GM12878 (cell line): Measurements from ENCODE around the gene FBXL19. TPM values are rescaled to one million over a fixed set of nuclear protein-coding genes. Genes with fewer than 3 reads are reported as not detected.

Source experiments
- ATAC-seq: fragments of 200-7000 bp; cut with Tn5 transposase; 3 replicates; pipeline ENCODE4 v1.9.1; 2020; ENCODE audit warnings: mild to moderate bottlenecking, moderate library complexity
- BruUV-seq: library from RNA; stranded (reverse); fragments of 400-500 nt; replicated peaks from 2 replicates; lab custom pipeline; 2021; lab: Mats Ljungman, UMichigan
- CTCF ChIA-PET: fragments of 300-600 bp; sonication (Branson Sonifier 250); formaldehyde crosslinking; extraction: SDS; loops from one replicate; lab custom pipeline; 2021; ENCODE audit warnings: inconsistent platforms; lab: Yijun Ruan, JAX
- POLR2A ChIA-PET: fragments of 350-600 bp; formaldehyde crosslinking; extraction: SDS; loops from one replicate; lab custom pipeline; 2021; ENCODE audit warnings: inconsistent platforms; lab: Charles Lee
- RAD21 ChIA-PET: fragments of 300-600 bp; sonication (Branson Sonifier 250); formaldehyde crosslinking; loops from one replicate; lab custom pipeline; 2023; ENCODE audit warnings: antibody characterized with exemption; ENCODE audit not compliant: unreplicated experiment; lab: Charles Lee
- SMC1A ChIA-PET: fragments of 300-600 bp; sonication (Branson Sonifier 250); formaldehyde crosslinking; loops from one replicate; lab custom pipeline; 2023; ENCODE audit not compliant: unreplicated experiment, uncharacterized antibody; lab: Charles Lee
- DNase-seq: peaks from one replicate; pipeline ENCODE4 v3.0.0-alpha.2; 2011; ENCODE audit warnings: low read depth, low spot score
- FAIRE-seq: peaks from 3 replicates; lab custom pipeline; 2011; peaks lifted over from hg19 to GRCh38; lab: Jason Lieb, UNC
- H2AFZ ChIP-seq: 2 replicates; pipeline ENCODE4 v1.6.0; 2011; ENCODE audit warnings: low read depth, low read length, control low read depth; ENCODE audit not compliant: control insufficient read depth
- H3K27ac ChIP-seq: 2 replicates; pipeline ENCODE4 v1.5.1; 2011; ENCODE audit warnings: control low read depth; ENCODE audit not compliant: control insufficient read depth, insufficient read depth
- H3K27me3 ChIP-seq, 2 experiments: replicated peaks in 1 of 2; 2 replicates each; pipeline versions ENCODE4 v1.6.0 to v1.6.1; 2011; ENCODE audit warnings: low read length in 1 of 2; ENCODE audit not compliant: control insufficient read depth in 2 of 2, insufficient read depth in 2 of 2
- H3K36me3 ChIP-seq, 2 experiments: 2 replicates each; pipeline ENCODE4 v1.5.1; 2011; ENCODE audit warnings: low read length in 1 of 2; ENCODE audit not compliant: control insufficient read depth in 2 of 2, insufficient read depth in 2 of 2
- H3K4me1 ChIP-seq: 2 replicates; pipeline ENCODE4 v1.6.1; 2011; ENCODE audit warnings: mild to moderate bottlenecking, low read length, moderate library complexity, mixed read lengths; ENCODE audit not compliant: control insufficient read depth, insufficient read depth
- H3K4me2 ChIP-seq: 2 replicates; pipeline ENCODE4 v1.6.0; 2011; ENCODE audit warnings: control low read depth; ENCODE audit not compliant: control insufficient read depth, insufficient read depth
- H3K4me3 ChIP-seq: fragments of 200-600 bp; sonication (generic); 2 replicates; pipeline ENCODE4 v1.5.1; 2016
- H3K79me2 ChIP-seq: 2 replicates; pipeline ENCODE4 v1.6.0; 2011; ENCODE audit warnings: low read length; ENCODE audit not compliant: control insufficient read depth, insufficient read depth
- H3K9ac ChIP-seq: 2 replicates; pipeline ENCODE4 v1.8.0; 2011; ENCODE audit warnings: low read length, control low read depth, mixed read lengths; ENCODE audit not compliant: control insufficient read depth, insufficient read depth
- H3K9me3 ChIP-seq: replicated peaks from 3 replicates; pipeline ENCODE4 v1.5.1; 2011; ENCODE audit warnings: mild to moderate bottlenecking, low read length; ENCODE audit not compliant: control insufficient read depth, insufficient read depth
- H4K20me1 ChIP-seq: 2 replicates; pipeline ENCODE4 v1.6.0; 2011; ENCODE audit not compliant: control insufficient read depth, insufficient read depth
- ATF2 ChIP-seq: IDR thresholded peaks from 2 replicates; pipeline ENCODE4 v1.6.1; 2012; ENCODE audit warnings: low read length, inconsistent platforms
- BACH1 ChIP-seq: fragments of 450-650 bp; IDR thresholded peaks from 2 replicates; pipeline ENCODE4 v1.6.1; 2017; ENCODE audit warnings: mild to moderate bottlenecking, borderline replicate concordance
- EGR1 ChIP-seq, 2 experiments: IDR thresholded peaks; 1 replicate in 1 of 2; 2 replicates in 1 of 2; pipeline ENCODE4 v1.6.1; 2011 to 2012; ENCODE audit warnings: low read depth in 2 of 2, low read length in 2 of 2, borderline replicate concordance in 1 of 2, mild to moderate bottlenecking in 1 of 2, moderate library complexity in 1 of 2
- FOS ChIP-seq: IDR thresholded peaks from 3 replicates; pipeline ENCODE4 v1.6.1; 2011; ENCODE audit warnings: borderline replicate concordance; ENCODE audit not compliant: insufficient read length; ENCODE audit errors: extremely low read depth
- FOXM1 ChIP-seq: IDR thresholded peaks from 2 replicates; pipeline ENCODE4 v1.6.1; 2012; ENCODE audit warnings: low read depth, mild to moderate bottlenecking, inconsistent platforms, low read length, moderate library complexity
- IKZF1 ChIP-seq: fragments of 450-650 bp; conservative IDR thresholded peaks from 2 replicates; pipeline ENCODE4 v1.6.1; 2017; ENCODE audit warnings: antibody characterized with exemption, mild to moderate bottlenecking
- IRF4 ChIP-seq: IDR thresholded peaks from 2 replicates; pipeline ENCODE4 v1.6.1; 2011; ENCODE audit warnings: low read depth, low read length
- JUND ChIP-seq: IDR thresholded peaks from 2 replicates; pipeline ENCODE4 v1.6.1; 2012; ENCODE audit warnings: low read depth, mild to moderate bottlenecking, low read length, improper control_type of control experiment, moderate library complexity
- MEF2B ChIP-seq: fragments of 450-650 bp; IDR thresholded peaks from 2 replicates; pipeline ENCODE4 v1.6.1; 2018; ENCODE audit warnings: mild to moderate bottlenecking, moderate library complexity; ENCODE audit not compliant: partially characterized antibody, poor library complexity, severe bottlenecking
- MTA2 ChIP-seq: fragments of 450-650 bp; IDR thresholded peaks from 2 replicates; pipeline ENCODE4 v1.6.1; 2016; ENCODE audit warnings: low read depth, mild to moderate bottlenecking, moderate library complexity
- NFXL1 ChIP-seq: fragments of 450-650 bp; IDR thresholded peaks from 2 replicates; pipeline ENCODE4 v1.6.1; 2017; ENCODE audit warnings: antibody characterized with exemption, mild to moderate bottlenecking, borderline replicate concordance
- NR2C2 ChIP-seq: IDR thresholded peaks from 2 replicates; pipeline ENCODE4 v1.6.1; 2011; ENCODE audit warnings: borderline replicate concordance, low read depth; ENCODE audit not compliant: control insufficient read depth, insufficient read length
- NRF1 ChIP-seq: conservative IDR thresholded peaks from 2 replicates; pipeline ENCODE4 v1.6.1; 2011; ENCODE audit warnings: mild to moderate bottlenecking, low read depth, low read length, improper control_type of control experiment
- POLR2AphosphoS2 ChIP-seq: IDR thresholded peaks from 2 replicates; pipeline ENCODE4 v1.6.1; 2011; ENCODE audit warnings: low read depth, mild to moderate bottlenecking, low read length, improper control_type of control experiment, moderate library complexity
- RAD21 ChIP-seq: IDR thresholded peaks from 2 replicates; pipeline ENCODE4 v1.6.1; 2011; ENCODE audit warnings: mild to moderate bottlenecking, low read depth, low read length, moderate library complexity; ENCODE audit not compliant: insufficient read depth
- RCOR1 ChIP-seq: conservative IDR thresholded peaks from 2 replicates; pipeline ENCODE4 v1.6.1; 2012; ENCODE audit warnings: low read depth, low read length, improper control_type of control experiment
- WRNIP1 ChIP-seq: IDR thresholded peaks from 2 replicates; pipeline ENCODE4 v1.6.1; 2011; ENCODE audit warnings: low read depth, low read length, improper control_type of control experiment, borderline replicate concordance
- ZBTB40 ChIP-seq: fragments of 450-650 bp; IDR thresholded peaks from 2 replicates; pipeline ENCODE4 v1.6.1; 2016; ENCODE audit warnings: mild to moderate bottlenecking, moderate library complexity, borderline replicate concordance
- ZNF217 ChIP-seq: fragments of 450-650 bp; IDR thresholded peaks from 2 replicates; pipeline ENCODE4 v1.6.1; 2017; ENCODE audit warnings: antibody characterized with exemption, mild to moderate bottlenecking
- WGBS: methylation state at CpG from one replicate; pipeline ENCODE4 v1.1.6; 2016; ENCODE audit warnings: low lambda C conversion rate; ENCODE audit not compliant: insufficient replicate concordance, insufficient coverage; ENCODE audit errors: missing lambda C conversion rate; 5-methylcytosine and 5-hydroxymethylcytosine counted together
- in situ Hi-C: fragments of 300-500 bp; cut with MboI; formaldehyde crosslinking; loops from 9 replicates; pipeline ENCODE4 v1.14.3; 2018; ENCODE audit warnings: mixed read lengths
- intact Hi-C: fragments of 100-400 bp; cut with micrococcal nuclease; formaldehyde crosslinking; loops from one replicate; pipeline ENCODE4 v1.14.2; 2022; ENCODE audit not compliant: unreplicated experiment
- polyA plus RNA-seq, 11 experiments: library from polyadenylated mRNA; depleted of rRNA in 4 of 11; unstranded in 6 of 11; stranded (reverse) in 5 of 11; fragments of >200 nt; fragmentation: Nextera tagmentation in 4 of 11; fragmentation: Illumina TruSeq in 1 of 11; extraction: Ambion mirVana in 4 of 11; extraction: Trizol in 1 of 11; gene quantifications; 1 replicate in 1 of 11; 2 replicates in 10 of 11; pipeline versions ENCODE4 v1.2.1 to v1.2.3, GENCODE V29; 2011 to 2016; ENCODE audit warnings: inconsistent platforms in 2 of 11, missing spikeins in 2 of 11, low read depth in 1 of 11
- total RNA-seq, 4 experiments: library from RNA; depleted of rRNA in 3 of 4; stranded (reverse); fragments of >200 nt in 3 of 4; fragmentation: Illumina TruSeq in 1 of 4; extraction: Trizol in 1 of 4; gene quantifications; 2 replicates each; pipeline versions ENCODE4 v1.2.1 to v1.2.3, GENCODE V29; 2013 to 2021

FBXL19 gene
- total and polyA plus RNA-seq, 10 of the 15 experiments (the other 5 are each of a cell fraction or from before 2014, with no cell fraction given), result 0.02 to 32.1 (median 6.8) TPM; not detected in 1

DNA sequence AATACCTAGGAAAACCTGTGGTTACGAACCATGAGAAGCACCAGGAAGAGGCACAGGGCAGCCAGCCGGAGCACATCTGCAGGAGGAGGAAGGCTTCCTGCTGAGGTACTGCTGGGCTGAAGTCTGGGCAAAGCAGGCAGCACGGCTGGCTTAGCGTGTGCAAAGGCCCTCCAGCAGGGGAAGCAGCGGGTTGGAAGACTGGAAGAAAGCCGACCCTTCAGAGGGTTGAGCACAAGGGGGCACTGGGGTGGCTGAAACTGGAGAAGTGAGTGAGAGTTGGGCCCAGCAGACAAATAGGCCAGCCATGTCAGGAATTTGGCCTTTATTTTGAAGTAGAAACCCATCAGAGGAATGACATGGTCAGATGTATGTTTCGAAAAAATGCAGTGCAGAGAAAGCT is 49.5 kb downstream of the FBXL19 start:
- no peak for ATAC-seq
- RAD21 ChIA-PET, result no interaction called here
- no peaks in the 10 kb centered on the region for H3K27me3 ChIP-seq
- POLR2A ChIA-PET, result interaction anchor here (0.6 kb wide), 1 partner anchor 922 kb away, joined by 3 read pairs; no protein-coding TSS in a partner anchor
- no peaks in the 10 kb centered on the region for H4K20me1 ChIP-seq
- H2AFZ ChIP-seq, result no peak overlapping the region
- intact Hi-C loops, result no loop called here
- no peaks in the 10 kb centered on the region for H3K79me2 ChIP-seq
- WGBS, result 95% methylated on average over 7 of the region's 7 CpGs
- H3K36me3 ChIP-seq, result peaks cover 19 to 23% of the 10 kb centered on the region in 2 experiments; a peak in 3 of 4 replicates
- BruUV-seq, result no TSS peak
- DNase-seq, result no peak
- CTCF ChIA-PET, result interaction anchor here (0.6 kb wide), 2 partner anchors 104 to 1012 kb away, joined by 3 to 4 read pairs; no protein-coding TSS in a partner anchor
- H3K27ac ChIP-seq, result no peak overlapping the region
- H3K4me3 ChIP-seq, result no peak overlapping the region
- TF ChIP-seq IKZF1, result no peak
- no peak for TF ChIP-seq MEF2B
- TF ChIP-seq ZNF217, result no peak
- TF ChIP-seq RCOR1, result no peak
- TF ChIP-seq MTA2, result no peak
- TF ChIP-seq BACH1, result no peak
- no peak for TF ChIP-seq EGR1 (IDR thresholded peaks at IDR 0.05; ENCODE audit: borderline replicate concordance in 1 of 2, low read depth in 2 of 2, low read length in 2 of 2)
- TF ChIP-seq FOS, result no peak
- TF ChIP-seq NRF1, result no peak
- no peak for TF ChIP-seq POLR2AphosphoS2
- no peak for TF ChIP-seq NR2C2
- no peak for TF ChIP-seq JUND
- TF ChIP-seq ZBTB40, result no peak
- no peak for TF ChIP-seq FOXM1
- TF ChIP-seq ATF2, result no peak
- TF ChIP-seq NFXL1, result no peak
- no peak for TF ChIP-seq WRNIP1
- TF ChIP-seq IRF4, result no peak
- TF ChIP-seq RAD21, result no peak
- SMC1A ChIA-PET, result interaction anchor here (1.8 kb wide), 1 partner anchor 13 kb away, joined by 3 read pairs; no protein-coding TSS in a partner anchor
- no peak for FAIRE-seq
- in situ Hi-C loops, result no loop called here
- no peaks in the 10 kb centered on the region for H3K9me3 ChIP-seq
- H3K4me2 ChIP-seq, result no peak overlapping the region
- H3K9ac ChIP-seq, result no peak overlapping the region
- no peaks in the 10 kb centered on the region for H3K4me1 ChIP-seq
